GM21529 (cell line): ENCODE results near the gene ZNF827.

Experiments
- ATAC-seq: cut with Tn5 transposase; IDR thresholded peaks from one replicate; pipeline ENCODE4 v1.9.1; 2021; ENCODE audit not compliant: unreplicated experiment

Gene ZNF827

GRCh38 chr4:145808848-145809512, 129.6 kb downstream of the ZNF827 start:
- ATAC-seq, result peak; percentile 31

GRCh38 chr4:145808021-145808650, 130.5 kb downstream of the ZNF827 start:
- ATAC-seq, result peak; percentile 71

- ATAC-seq, result no peak
These were observed 133.1 kb downstream of the ZNF827 start for GRCh38 chr4:145805490-145805889.

- ATAC-seq, result no peak
These were observed 134.5 kb downstream of the ZNF827 start for GRCh38 chr4:145804116-145804515.

GRCh38 chr4:145799223-145799622, 139.4 kb downstream of the ZNF827 start:
- ATAC-seq, result no peak

GRCh38 chr4:145797278-145797677, 141.3 kb downstream of the ZNF827 start:
- no peak for ATAC-seq

GRCh38 chr4:145796346-145796745, 142.3 kb downstream of the ZNF827 start:
- ATAC-seq, result no peak

GRCh38 chr4:145795521-145795920, 143.1 kb downstream of the ZNF827 start:
- ATAC-seq, result no peak

- ATAC-seq, result no peak
These were observed 146.2 kb downstream of the ZNF827 start for GRCh38 chr4:145792429-145792828.

GRCh38 chr4:145791988-145792387, 146.6 kb downstream of the ZNF827 start:
- ATAC-seq, result no peak

GRCh38 chr4:145788755-145789154, 149.9 kb downstream of the ZNF827 start:
- no peak for ATAC-seq

- no peak for ATAC-seq
These were observed 151.8 kb downstream of the ZNF827 start for GRCh38 chr4:145786830-145787229.

- no peak for ATAC-seq
These were observed 152.4 kb downstream of the ZNF827 start for GRCh38 chr4:145786261-145786660.

- no peak for ATAC-seq
These were observed 153.1 kb downstream of the ZNF827 start for GRCh38 chr4:145785391-145786008.

- no peak for ATAC-seq
These were observed 154.6 kb downstream of the ZNF827 start for GRCh38 chr4:145784036-145784435.

GRCh38 chr4:145782756-145783155, 155.9 kb downstream of the ZNF827 start:
- no peak for ATAC-seq

- no peak for ATAC-seq
These were observed 157.3 kb downstream of the ZNF827 start for GRCh38 chr4:145781351-145781750.

- no peak for ATAC-seq
These were observed 159.3 kb downstream of the ZNF827 start for GRCh38 chr4:145779319-145779801.

GRCh38 chr4:145776208-145776607, 162.4 kb downstream of the ZNF827 start:
- no peak for ATAC-seq

- ATAC-seq, result no peak
These were observed 163.2 kb downstream of the ZNF827 start for GRCh38 chr4:145775406-145775805.

GRCh38 chr4:145774473-145774872, 164.2 kb downstream of the ZNF827 start:
- ATAC-seq, result no peak

GRCh38 chr4:145773581-145774234, 164.9 kb downstream of the ZNF827 start:
- ATAC-seq, result peak; percentile 95
